ENCODE results near the gene PDE4D. TPM values are rescaled to one million over a fixed set of nuclear protein-coding genes. Genes with fewer than 3 reads are reported as not detected.

The PDE4D gene
- total and polyA plus RNA-seq, 10 of the 15 experiments (the other 5 are each of a cell fraction or from before 2014, with no cell fraction given), result 0.87 to 4.1 (median 2.2) TPM

DNA sequence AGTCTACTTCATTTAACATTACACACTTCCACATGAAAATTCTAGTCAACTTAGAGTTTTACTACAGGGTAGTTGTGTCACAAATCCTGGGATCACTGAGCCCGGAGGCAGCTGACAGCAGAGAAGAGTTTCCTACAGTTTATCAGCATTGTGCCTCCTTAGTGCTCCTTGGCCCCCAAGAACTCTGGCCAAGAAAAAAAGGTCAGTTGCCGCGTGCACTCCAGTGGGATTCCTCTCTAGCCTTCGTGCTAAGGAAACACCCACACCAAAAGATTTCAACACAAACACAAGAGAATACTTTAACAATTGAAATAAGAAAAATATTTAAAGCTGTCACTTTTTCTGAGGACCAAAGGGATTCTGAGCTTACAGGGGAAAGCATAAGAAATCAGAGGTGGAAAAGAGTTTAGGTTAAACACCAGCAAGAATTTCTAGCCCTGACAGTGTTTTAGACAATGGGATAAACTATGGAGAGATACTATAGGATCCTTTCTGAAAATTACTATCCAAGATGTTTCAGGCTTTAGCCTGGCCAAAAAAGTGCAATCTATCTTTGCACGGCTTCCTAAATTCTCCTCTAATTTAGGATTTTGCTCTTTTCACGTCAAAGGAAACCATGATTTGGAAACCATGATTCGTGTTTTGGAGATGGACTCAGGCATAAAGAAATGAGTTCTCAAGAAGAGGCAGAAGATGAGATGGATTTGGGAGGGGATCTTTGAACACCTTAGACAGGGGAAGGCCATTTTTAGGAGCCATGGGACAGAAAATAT, 703.9 kb downstream of the PDE4D start (continued):
- TF ChIP-seq ZBTB33 (IDR thresholded peaks at IDR 0.05) (no peak), USF2 (IDR thresholded peaks at IDR 0.05; ENCODE audit: borderline replicate concordance, low read depth, low read length) (no peak), ATF3 (IDR thresholded peaks at IDR 0.05; ENCODE audit: borderline replicate concordance, extremely low read depth, low read depth, low read length) (no peak)

- DNase-seq (ENCODE audit: low read depth, low spot score) (no peak), FAIRE-seq (peak; percentile 95), ATAC-seq (peak; percentile 83)
- Histone ChIP-seq H3K27ac (ENCODE audit: control insufficient read depth, insufficient read depth) (no peak overlapping the region), H3K4me3 (no peak overlapping the region), H3K36me3 (ENCODE audit: control insufficient read depth in 2 of 2, insufficient read depth in 2 of 2, low read length in 1 of 2) (no peaks in the 10 kb centered on the region), H3K79me2 (ENCODE audit: control insufficient read depth, insufficient read depth, low read length) (no peaks in the 10 kb centered on the region), H2AFZ (ENCODE audit: control insufficient read depth, low read depth, low read length) (no peak overlapping the region), H3K9me3 (replicated peaks; ENCODE audit: control insufficient read depth, insufficient read depth, low read length) (no peaks in the 10 kb centered on the region), H4K20me1 (ENCODE audit: control insufficient read depth, insufficient read depth) (no peaks in the 10 kb centered on the region), H3K4me1 (ENCODE audit: control insufficient read depth, insufficient read depth, low read length) (no peaks in the 10 kb centered on the region), H3K27me3 (replicated peaks in 1 of 2; ENCODE audit: control insufficient read depth in 2 of 2, insufficient read depth in 2 of 2, low read length in 1 of 2) (no peaks in the 10 kb centered on the region; a peak in 2 of 4 replicates), H3K4me2 (ENCODE audit: control insufficient read depth, insufficient read depth) (no peak overlapping the region), H3K9ac (ENCODE audit: control insufficient read depth, insufficient read depth, low read length) (no peak overlapping the region)
- ChIA-PET CTCF (interaction anchor here (0.6 to 10.7 kb wide), 40 partner anchors 8 to 723 kb away, joined by 3 to 98 read pairs (median 4); no protein-coding TSS in a partner anchor), SMC1A (ENCODE audit: uncharacterized antibody, unreplicated experiment) (interaction anchor here (0.6 to 3.0 kb wide), 15 partner anchors 10 to 218 kb away, joined by 3 to 24 read pairs (median 3); no protein-coding TSS in a partner anchor), POLR2A (no interaction called here), RAD21 (ENCODE audit: unreplicated experiment) (interaction anchor here (0.9 to 2.6 kb wide), 7 partner anchors 9 to 612 kb away, joined by 3 to 27 read pairs (median 4); no protein-coding TSS in a partner anchor)
- intact Hi-C loops (cut with micrococcal nuclease; ENCODE audit: unreplicated experiment), result loop anchor here (1.0 to 5.0 kb wide), 5 partner anchors 179 to 612 kb away; no protein-coding TSS in a partner anchor
- WGBS (ENCODE audit: insufficient coverage, insufficient replicate concordance, low lambda C conversion rate, missing lambda C conversion rate), result 13% methylated on average over 16 of the region's 16 CpGs
- no TSS peak for BruUV-seq (replicated peaks)
- in situ Hi-C loops (cut with MboI), result loop anchor here (10.0 to 25.0 kb wide), 2 partner anchors 474 to 606 kb away; no protein-coding TSS in a partner anchor
- TF ChIP-seq ZNF217 (IDR thresholded peaks at IDR 0.05) (no peak), RUNX3 (IDR thresholded peaks at IDR 0.05; ENCODE audit: low read length) (peak; percentile 20; the same call in 1 of the 2 replicates), FOXM1 (IDR thresholded peaks at IDR 0.05; ENCODE audit: low read depth, low read length) (no peak), RAD51 (IDR thresholded peaks at IDR 0.05) (no peak), TCF12 (IDR thresholded peaks at IDR 0.05; ENCODE audit: low read depth, low read length) (no peak), YBX1 (IDR thresholded peaks at IDR 0.05) (no peak), ZSCAN29 (IDR thresholded peaks at IDR 0.05) (no peak), BCL11A (IDR thresholded peaks at IDR 0.05; ENCODE audit: low read depth, low read length) (no peak), KLF5 (IDR thresholded peaks at IDR 0.05; ENCODE audit: partially characterized antibody) (no peak), CREB1 (IDR thresholded peaks at IDR 0.05; ENCODE audit: low read depth) (no peak), RELB (IDR thresholded peaks at IDR 0.05; ENCODE audit: low read depth) (no peak), RAD21 (IDR thresholded peaks at IDR 0.05; ENCODE audit: insufficient read depth, low read depth, low read length) (peak; percentile 87), JUNB (IDR thresholded peaks at IDR 0.05) (no peak)
These were observed 704.9 kb downstream of the PDE4D start for GRCh38 chr5:59188419-59189225.

Data from GM12878 (cell line).